Umbilical cord (tissue), 2 donors: ENCODE data around the gene MEIS1. TPM values are rescaled to one million over a fixed set of nuclear protein-coding genes. Genes with fewer than 3 reads are reported as not detected.
"Not testable (repeated sequence)": the region's sequence is repeated elsewhere in the genome, so short reads cannot be mapped to it uniquely, and the experiment has no call there.

Experiments
- DNase-seq: peaks from one replicate; pipeline ENCODE4 v3.0.0-alpha.2; 2015; ENCODE audit warnings: low spot score
- total RNA-seq: library from RNA; depleted of rRNA; stranded (reverse); fragments of >200 nt; gene quantifications from one replicate; pipeline ENCODE4 v1.2.3, GENCODE V29; 2014; ENCODE audit warnings: low replicate concordance; ENCODE audit not compliant: insufficient read depth

MEIS1 gene
- total RNA-seq, 1 donor from 2014 or later, result 91.5 TPM

GRCh38 chr2:66466433-66466832 lies 31.5 kb downstream of the MEIS1 start:
- no peak for DNase-seq

- DNase-seq, result no peak
Observed at GRCh38 chr2:66467718-66468117, 32.8 kb downstream of the MEIS1 start.

GRCh38 chr2:66469214-66469902 lies 34.4 kb downstream of the MEIS1 start:
- DNase-seq, result no peak

- DNase-seq, result no peak
Observed at GRCh38 chr2:66470199-66470598, 35.3 kb downstream of the MEIS1 start.

- no peak for DNase-seq
Observed at GRCh38 chr2:66472225-66472843, 37.4 kb downstream of the MEIS1 start.

- DNase-seq, result no peak
Observed at GRCh38 chr2:66477135-66477842, 42.4 kb downstream of the MEIS1 start.

GRCh38 chr2:66478299-66478698 lies 43.4 kb downstream of the MEIS1 start:
- DNase-seq, result no peak

GRCh38 chr2:66478731-66479316 lies 43.9 kb downstream of the MEIS1 start:
- no peak for DNase-seq

- peak; percentile 76 for DNase-seq
Observed at GRCh38 chr2:66481100-66481549, 46.2 kb downstream of the MEIS1 start.

GRCh38 chr2:66485252-66485651 lies 50.3 kb downstream of the MEIS1 start:
- DNase-seq, result not testable (repeated sequence)

GRCh38 chr2:66488946-66489345 lies 54.0 kb downstream of the MEIS1 start:
- DNase-seq, result no peak

GRCh38 chr2:66489436-66489835 lies 54.5 kb downstream of the MEIS1 start:
- no peak for DNase-seq

- DNase-seq, result no peak
Observed at GRCh38 chr2:66490588-66491001, 55.7 kb downstream of the MEIS1 start.

GRCh38 chr2:66494708-66495107 lies 59.8 kb downstream of the MEIS1 start:
- no peak for DNase-seq

- DNase-seq, result peak; percentile 71
Observed at GRCh38 chr2:66495788-66496640, 61.1 kb downstream of the MEIS1 start.

- peak; percentile 25 for DNase-seq
Observed at GRCh38 chr2:66496670-66497420, 61.9 kb downstream of the MEIS1 start.

GRCh38 chr2:66497431-66498288 lies 62.7 kb downstream of the MEIS1 start:
- peak; percentile 92 for DNase-seq

GRCh38 chr2:66498289-66498975 lies 63.5 kb downstream of the MEIS1 start:
- DNase-seq, result peak; percentile 58

GRCh38 chr2:66501267-66501666 lies 66.3 kb downstream of the MEIS1 start:
- no peak for DNase-seq
